CD4-positive, alpha-beta T cell treated with Interleukin-2 at 100 ng/mL for 4 hours (primary cell): ENCODE data around the gene SMAD7.
A peak's percentile ranks its signal among the peaks of the same experiment; 100 is the strongest.

Source experiments
- DNase-seq: peaks from one replicate; pipeline ENCODE4 v3.0.0-alpha.2; 2020; ENCODE audit warnings: low spot score

SMAD7 gene

GRCh38 chr18:48950536-48951447 lies at the start of gene SMAD7:
SMAD7 (minus strand) TSS chr18:48950965; CDS start chr18:48950424, 541 bp downstream.
- DNase-seq = peak; percentile 17

GRCh38 chr18:48999569-48999968 lies 48.8 kb upstream of the SMAD7 start:
- DNase-seq = no peak

GRCh38 chr18:48997985-48998831 lies 47.4 kb upstream of the SMAD7 start:
- no peak for DNase-seq

- DNase-seq = no peak
These were observed 46.9 kb upstream of the SMAD7 start for GRCh38 chr18:48997681-48997984.

- DNase-seq = peak; percentile 73
These were observed 46.2 kb upstream of the SMAD7 start for GRCh38 chr18:48996901-48997463.

- no peak for DNase-seq
These were observed 45.3 kb upstream of the SMAD7 start for GRCh38 chr18:48996041-48996440.

- DNase-seq = no peak
These were observed 44.4 kb upstream of the SMAD7 start for GRCh38 chr18:48994926-48995835.

- no peak for DNase-seq
These were observed 43.4 kb upstream of the SMAD7 start for GRCh38 chr18:48994044-48994651.

- DNase-seq = no peak
These were observed 42.8 kb upstream of the SMAD7 start for GRCh38 chr18:48993586-48993985.

GRCh38 chr18:48992791-48993555 lies 42.2 kb upstream of the SMAD7 start:
- DNase-seq = no peak

GRCh38 chr18:48992133-48992532 lies 41.4 kb upstream of the SMAD7 start:
- DNase-seq = no peak

- DNase-seq = no peak
These were observed 40.9 kb upstream of the SMAD7 start for GRCh38 chr18:48991676-48992075.

- DNase-seq = no peak
These were observed 40.5 kb upstream of the SMAD7 start for GRCh38 chr18:48991319-48991660.

- DNase-seq = no peak
These were observed 39.9 kb upstream of the SMAD7 start for GRCh38 chr18:48990481-48991318.

- no peak for DNase-seq
These were observed 38.8 kb upstream of the SMAD7 start for GRCh38 chr18:48989304-48990303.

- no peak for DNase-seq
These were observed 37.9 kb upstream of the SMAD7 start for GRCh38 chr18:48988508-48989303.

- no peak for DNase-seq
These were observed 37.1 kb upstream of the SMAD7 start for GRCh38 chr18:48987821-48988220.
